Astrocyte of the cerebellum (primary cell): ENCODE data around the gene SPATA19.

Source experiments
- DNase-seq: peaks from one replicate; pipeline ENCODE4 v3.0.0-alpha.2; 2011; ENCODE audit warnings: low read depth
- H3K4me3 ChIP-seq: 2 replicates; pipeline ENCODE4 v1.5.1; 2011; ENCODE audit warnings: mild to moderate bottlenecking, low read depth, low read length, moderate library complexity
- CTCF ChIP-seq: IDR thresholded peaks from 2 replicates; pipeline ENCODE4 v1.5.1; 2012; ENCODE audit warnings: low read length, low read depth, moderate library complexity, mild to moderate bottlenecking; ENCODE audit errors: missing control alignments
- in situ Hi-C: cut with HindIII; loops from 2 replicates; pipeline ENCODE4 v1.10.0; 2017; ENCODE audit warnings: low sequenced_read_pairs

SPATA19 gene

GRCh38 chr11:133832096-133832990, 13.0 kb downstream of the SPATA19 start:
- no peak for TF ChIP-seq CTCF
- in situ Hi-C loops: no loop called here
- DNase-seq: no peak
- no peak overlapping the region for H3K4me3 ChIP-seq

GRCh38 chr11:133830931-133831907, 14.1 kb downstream of the SPATA19 start:
- in situ Hi-C loops: no loop called here
- H3K4me3 ChIP-seq: no peak overlapping the region
- DNase-seq: no peak
- no peak for TF ChIP-seq CTCF

DNA sequence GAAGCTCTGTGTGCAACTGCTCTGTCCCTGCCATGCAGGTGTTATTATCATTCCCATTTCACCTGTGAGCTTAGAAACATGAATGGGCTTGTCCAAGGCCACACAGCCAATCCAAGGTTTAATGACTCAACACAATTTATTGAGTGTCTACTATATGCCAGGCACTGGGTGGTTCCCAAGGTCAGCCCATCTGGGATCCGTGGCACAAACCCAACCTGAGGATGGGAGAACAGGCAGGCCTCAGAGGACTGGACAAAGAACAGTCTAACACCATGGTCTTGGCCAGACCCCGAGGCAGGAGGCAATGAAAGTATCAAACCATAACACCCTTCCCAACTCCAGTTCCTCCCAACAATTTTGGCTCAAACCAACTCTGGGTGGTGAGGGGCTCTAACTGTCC, 15.7 kb downstream of the SPATA19 start:
- DNase-seq: no peak
- no peak for TF ChIP-seq CTCF
- in situ Hi-C loops: no loop called here

GRCh38 chr11:133828871-133829270, 16.4 kb downstream of the SPATA19 start:
- DNase-seq: no peak
- no peak overlapping the region for H3K4me3 ChIP-seq
- no peak for TF ChIP-seq CTCF
- in situ Hi-C loops: no loop called here

More for the DNA sequence above, 15.7 kb downstream of the SPATA19 start:
- H3K4me3 ChIP-seq: no peak overlapping the region

- no peak for TF ChIP-seq CTCF
- no peak overlapping the region for H3K4me3 ChIP-seq
- DNase-seq: no peak
- in situ Hi-C loops: no loop called here
Measured at GRCh38 chr11:133827556-133827955, 17.8 kb downstream of the SPATA19 start.

DNA sequence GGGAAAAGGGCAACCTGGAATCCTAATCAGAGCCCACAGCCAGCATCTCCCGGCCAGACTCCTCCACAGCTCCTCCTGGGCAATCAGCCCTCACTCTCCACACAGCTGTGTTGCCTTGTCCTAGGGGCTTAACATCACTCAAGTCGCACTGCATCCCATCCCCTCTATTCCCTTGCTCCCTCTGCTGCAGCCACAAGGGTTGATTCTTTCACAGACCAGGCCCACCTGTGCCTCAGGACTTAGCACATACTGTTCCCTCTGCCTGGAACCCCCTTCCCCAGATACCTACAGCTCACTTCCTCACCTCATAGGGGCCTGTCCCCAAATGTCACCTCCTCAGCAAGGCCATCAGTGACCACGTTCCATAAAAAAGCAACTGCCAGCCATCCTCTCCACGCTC, 18.4 kb downstream of the SPATA19 start:
- TF ChIP-seq CTCF: no peak
- in situ Hi-C loops: no loop called here

More for the DNA sequence above, 18.4 kb downstream of the SPATA19 start:
- no peak for DNase-seq
- H3K4me3 ChIP-seq: no peak overlapping the region
